Gastrocnemius medialis (tissue), 4 donors: Measurements from ENCODE around the gene TUBB4B.

Experiments used
- POLR2A ChIP-seq, 2 donors: fragments of 450-650 bp; IDR thresholded peaks; one replicate each; pipeline ENCODE4 v1.6.1; 2017; ENCODE audit warnings: antibody characterized with exemption in 2 of 2, mild to moderate bottlenecking in 2 of 2, moderate library complexity in 2 of 2
- TF ChIP-seq, protein P1 (sequence below), 5 experiments: fragments of 450-650 bp in 3 of 5; fragments of 200-600 bp in 2 of 5; sonication (generic) in 2 of 5; IDR thresholded peaks in 4 of 5; conservative IDR thresholded peaks in 1 of 5; 1 replicate in 4 of 5; 2 replicates in 1 of 5; pipeline ENCODE4 v1.5.1; 2016 to 2019; ENCODE audit warnings: antibody characterized with exemption in 5 of 5, mild to moderate bottlenecking in 3 of 5, moderate library complexity in 3 of 5

DNA sequence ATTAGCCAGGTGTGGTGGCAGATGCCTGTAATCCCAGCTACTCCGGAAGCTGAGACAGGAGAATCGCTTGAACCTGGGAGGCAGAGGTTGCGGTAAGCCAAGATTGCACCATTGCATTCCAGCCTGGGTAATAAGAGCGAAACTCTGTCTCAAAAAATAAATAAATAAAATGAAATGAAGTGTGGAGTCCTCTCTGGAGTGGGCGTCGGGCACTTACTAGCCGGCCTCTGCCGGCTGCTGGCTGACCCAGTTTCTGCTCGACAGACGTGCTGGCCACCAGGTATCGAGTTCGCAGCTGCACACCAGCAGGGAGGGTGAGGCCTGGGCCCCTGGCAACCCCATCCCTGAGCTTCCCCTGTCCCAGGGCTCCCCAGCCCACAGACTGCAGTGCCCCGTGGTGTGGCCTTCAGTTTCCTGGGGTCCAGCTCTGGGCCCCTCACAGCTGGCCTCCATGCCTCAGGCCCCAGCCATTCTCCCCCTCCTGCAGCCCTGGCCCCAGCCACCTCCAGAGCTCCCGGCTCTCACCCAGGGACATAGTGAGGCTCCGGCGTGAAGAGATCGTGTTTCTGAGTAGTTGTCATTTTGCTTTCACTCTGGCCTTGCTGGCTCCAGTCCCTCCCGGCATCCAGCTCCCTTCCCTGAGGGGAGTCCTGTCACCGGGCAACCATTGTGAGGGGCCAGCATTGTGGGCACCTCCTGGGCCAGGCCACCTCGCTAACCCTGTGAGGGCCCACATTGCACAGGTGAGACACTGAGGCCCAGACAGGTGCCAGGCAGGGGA, 6.2 kb downstream of the TUBB4B start:
- TF ChIP-seq, protein P1, sequence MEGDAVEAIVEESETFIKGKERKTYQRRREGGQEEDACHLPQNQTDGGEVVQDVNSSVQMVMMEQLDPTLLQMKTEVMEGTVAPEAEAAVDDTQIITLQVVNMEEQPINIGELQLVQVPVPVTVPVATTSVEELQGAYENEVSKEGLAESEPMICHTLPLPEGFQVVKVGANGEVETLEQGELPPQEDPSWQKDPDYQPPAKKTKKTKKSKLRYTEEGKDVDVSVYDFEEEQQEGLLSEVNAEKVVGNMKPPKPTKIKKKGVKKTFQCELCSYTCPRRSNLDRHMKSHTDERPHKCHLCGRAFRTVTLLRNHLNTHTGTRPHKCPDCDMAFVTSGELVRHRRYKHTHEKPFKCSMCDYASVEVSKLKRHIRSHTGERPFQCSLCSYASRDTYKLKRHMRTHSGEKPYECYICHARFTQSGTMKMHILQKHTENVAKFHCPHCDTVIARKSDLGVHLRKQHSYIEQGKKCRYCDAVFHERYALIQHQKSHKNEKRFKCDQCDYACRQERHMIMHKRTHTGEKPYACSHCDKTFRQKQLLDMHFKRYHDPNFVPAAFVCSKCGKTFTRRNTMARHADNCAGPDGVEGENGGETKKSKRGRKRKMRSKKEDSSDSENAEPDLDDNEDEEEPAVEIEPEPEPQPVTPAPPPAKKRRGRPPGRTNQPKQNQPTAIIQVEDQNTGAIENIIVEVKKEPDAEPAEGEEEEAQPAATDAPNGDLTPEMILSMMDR (IDR thresholded peaks at IDR 0.05 in 4 of 5, conservative IDR thresholded peaks at IDR 0.05 in 1 of 5), result no peak
- no peak for TF ChIP-seq POLR2A (IDR thresholded peaks at IDR 0.05)
